HG03175 (cell line): ENCODE measurements around the gene ZBTB48.

Source experiments
- ATAC-seq: cut with Tn5 transposase; IDR thresholded peaks from one replicate; pipeline ENCODE4 v1.9.1; 2021; ENCODE audit warnings: mild to moderate bottlenecking, moderate library complexity; ENCODE audit not compliant: unreplicated experiment

The ZBTB48 gene

GRCh38 chr1:6603915-6604558, 24.2 kb downstream of the ZBTB48 start:
- no peak for ATAC-seq

GRCh38 chr1:6612641-6613360, 33.0 kb downstream of the ZBTB48 start:
- peak; percentile 37 for ATAC-seq

- peak; percentile 92 for ATAC-seq
These were observed 33.7 kb downstream of the ZBTB48 start, which contains the start of gene PHF13 for GRCh38 chr1:6613361-6614018. Gene PHF13, plus strand, starts transcription at chr1:6613731. Its CDS starts 336 bp downstream, at chr1:6614067.

- ATAC-seq, result no peak
These were observed 34.5 kb downstream of the ZBTB48 start for GRCh38 chr1:6614019-6614928.

- ATAC-seq, result no peak
These were observed 35.4 kb downstream of the ZBTB48 start for GRCh38 chr1:6614929-6615785.

- ATAC-seq, result no peak
These were observed 39.3 kb downstream of the ZBTB48 start for GRCh38 chr1:6619045-6619444.

GRCh38 chr1:6621429-6622391, 41.9 kb downstream of the ZBTB48 start:
- ATAC-seq, result no peak

- ATAC-seq, result no peak
These were observed 42.8 kb downstream of the ZBTB48 start for GRCh38 chr1:6622396-6623152.

GRCh38 chr1:6623269-6623965, 43.6 kb downstream of the ZBTB48 start:
- no peak for ATAC-seq

GRCh38 chr1:6624710-6625583, 45.2 kb downstream of the ZBTB48 start, which contains the start of gene THAP3:
Gene THAP3, plus strand, starts transcription at chr1:6624868. Its CDS starts 351 bp downstream, at chr1:6625219.
- peak; percentile 78 for ATAC-seq

- ATAC-seq, result peak; percentile 36
These were observed 45.9 kb downstream of the ZBTB48 start for GRCh38 chr1:6625584-6626149.

- ATAC-seq, result no peak
These were observed 47.2 kb downstream of the ZBTB48 start for GRCh38 chr1:6627031-6627430.

GRCh38 chr1:6627841-6628545, 48.2 kb downstream of the ZBTB48 start:
- no peak for ATAC-seq

GRCh38 chr1:6628971-6629479, 49.2 kb downstream of the ZBTB48 start:
- ATAC-seq, result no peak

- ATAC-seq, result no peak
These were observed 50.2 kb downstream of the ZBTB48 start for GRCh38 chr1:6630027-6630426.
